Stomach (tissue), 9 donors: ENCODE results near the gene SORCS2. TPM values are rescaled to one million over a fixed set of nuclear protein-coding genes. Genes with fewer than 3 reads are reported as not detected.

Experiments used
- DNase-seq, 2 donors: peaks; one replicate each; pipeline versions ENCODE4 v3.0.0 to v3.0.0-alpha.2; 2013 to 2019
- H3K27ac ChIP-seq, 5 donors: fragments of 200-600 bp in 4 of 5; sonication (generic) in 4 of 5; one replicate each; pipeline ENCODE4 v1.5.1; 2013 to 2019; ENCODE audit warnings: mild to moderate bottlenecking in 1 of 5, moderate library complexity in 1 of 5
- H3K27me3 ChIP-seq, 3 donors: fragments of 200-600 bp; sonication (generic); one replicate each; pipeline ENCODE4 v1.5.1; 2017 to 2019; ENCODE audit warnings: mixed run types in 1 of 3
- H3K36me3 ChIP-seq, 4 donors: fragments of 200-600 bp; sonication (generic); 1 replicate in 3 of 4; 2 replicates in 1 of 4; pipeline ENCODE4 v1.5.1; 2016 to 2019
- H3K4me1 ChIP-seq, 4 donors: fragments of 200-600 bp; sonication (generic); one replicate each; pipeline ENCODE4 v1.5.1; 2016 to 2019
- H3K4me3 ChIP-seq, 4 donors: fragments of 200-600 bp; sonication (generic) in 3 of 4; one replicate each; pipeline ENCODE4 v1.5.1; 2016 to 2019; ENCODE audit warnings: mild to moderate bottlenecking in 1 of 4
- H3K9me3 ChIP-seq, 4 donors: fragments of 200-600 bp; sonication (generic); one replicate each; pipeline ENCODE4 v1.5.1; 2016 to 2019
- CTCF ChIP-seq, 7 experiments: fragments of 450-650 bp in 4 of 7; fragments of 200-600 bp in 3 of 7; sonication (generic) in 3 of 7; IDR thresholded peaks; one replicate each; pipeline ENCODE4 v1.5.1; 2016 to 2019; ENCODE audit warnings: antibody characterized with exemption in 7 of 7, control low read depth in 2 of 7, mild to moderate bottlenecking in 1 of 7
- EP300 ChIP-seq: sonication (generic); formaldehyde crosslinking; IDR thresholded peaks from one replicate; pipeline ENCODE4 v1.6.1; 2017; ENCODE audit warnings: antibody characterized with exemption
- POLR2A ChIP-seq, 4 donors: fragments of 450-650 bp; IDR thresholded peaks; one replicate each; pipeline ENCODE4 v1.6.1; 2016; ENCODE audit warnings: antibody characterized with exemption in 4 of 4, control low read depth in 2 of 4, mild to moderate bottlenecking in 1 of 4, moderate library complexity in 1 of 4
- POLR2AphosphoS5 ChIP-seq, 3 donors: sonication (generic); formaldehyde crosslinking; IDR thresholded peaks; one replicate each; pipeline ENCODE4 v1.6.1; 2016; ENCODE audit warnings: antibody characterized with exemption in 3 of 3
- WGBS, 5 donors: extraction: QIAGEN DNeasy Blood & Tissue Kit in 3 of 5; methylation state at CpG; one replicate each; pipeline versions ENCODE4 v1.1.5 to v1.1.7; 2013 to 2018; 5-methylcytosine and 5-hydroxymethylcytosine counted together
- intact Hi-C: fragments of 100-400 bp; cut with DNase I; formaldehyde crosslinking; loops from one replicate; pipeline ENCODE4 v1.15.1; 2023; ENCODE audit warnings: low total_unique reads
- polyA plus RNA-seq, 3 donors: library from polyadenylated mRNA; stranded (reverse); fragments of 200-250 nt; gene quantifications; one replicate each; pipeline ENCODE4 v1.2.3, GENCODE V29; 2013
- total RNA-seq, 5 donors: library from RNA; depleted of rRNA; stranded (reverse); fragments of >200 nt; gene quantifications; one replicate each; pipeline versions ENCODE4 v1.1.0 to v1.2.3, GENCODE V29; 2014 to 2016
- donor health status: healthy with polysubstance abuse.
- donor health status: Bipolar disorder and iron deficiency.
- donor health status: healthy.

The SORCS2 gene
- total and polyA plus RNA-seq, 8 donors, result under 0.01 to 13.0 (median 0.50) TPM; not detected in 1

- peaks cover 6 to 13% (median 10%) of the 10 kb centered on the region in 4 donors for H3K9me3 ChIP-seq
- TF ChIP-seq CTCF (IDR thresholded peaks at IDR 0.05) (no peak), POLR2AphosphoS5 (IDR thresholded peaks at IDR 0.05) (no peak)
- DNase-seq, result no peak
- H3K27ac ChIP-seq, result no peak overlapping the region
- H3K27me3 ChIP-seq, result no peaks in the 10 kb centered on the region
- H3K36me3 ChIP-seq, result no peaks in the 10 kb centered on the region
- 57 to 66% (median 62%) methylated on average over 9 of the region's 9 CpGs for WGBS, 5 donors
- intact Hi-C loops, result no loop called here
- peaks cover 0 to 7% (median 0%) of the 10 kb centered on the region in 4 donors for H3K4me1 ChIP-seq
- no peak overlapping the region for H3K4me3 ChIP-seq
Observed at GRCh38 chr4:7642741-7643458, 450.6 kb downstream of the SORCS2 start.

- no peak for DNase-seq
- WGBS, 5 donors, result 88 to 100% (median 93%) methylated on average over 1 of the region's 1 CpG
- Histone ChIP-seq H3K9me3 (peaks cover 6 to 13% (median 10%) of the 10 kb centered on the region in 4 donors), H3K27me3 (no peaks in the 10 kb centered on the region), H3K4me3 (no peak overlapping the region), H3K36me3 (no peaks in the 10 kb centered on the region), H3K4me1 (peaks cover 0 to 28% (median 0%) of the 10 kb centered on the region in 4 donors), H3K27ac (no peak overlapping the region)
- intact Hi-C loops, result no loop called here
- no peak for TF ChIP-seq CTCF (IDR thresholded peaks at IDR 0.05)
- TF ChIP-seq EP300, result no peak
- no peak for TF ChIP-seq POLR2AphosphoS5 (IDR thresholded peaks at IDR 0.05)
- no peak for TF ChIP-seq POLR2A (IDR thresholded peaks at IDR 0.05)
Observed at GRCh38 chr4:7645158-7645557, 452.8 kb downstream of the SORCS2 start.

- TF ChIP-seq EP300 (no peak), POLR2A (IDR thresholded peaks at IDR 0.05) (no peak), CTCF (IDR thresholded peaks at IDR 0.05) (no peak), POLR2AphosphoS5 (IDR thresholded peaks at IDR 0.05) (no peak)
- 72 to 87% (median 84%) methylated on average over 1 to 23 of the region's 23 CpGs for WGBS, 5 donors
- no peaks in the 10 kb centered on the region for H3K36me3 ChIP-seq
- H3K4me1 ChIP-seq, result peaks cover 0 to 36% (median 2%) of the 10 kb centered on the region in 4 donors
- peaks cover 6 to 13% (median 10%) of the 10 kb centered on the region in 4 donors for H3K9me3 ChIP-seq
- DNase-seq, result no peak
- no peaks in the 10 kb centered on the region for H3K27me3 ChIP-seq
- H3K4me3 ChIP-seq, result no peak overlapping the region
- no peak overlapping the region for H3K27ac ChIP-seq
- intact Hi-C loops, result no loop called here
Observed at GRCh38 chr4:7645956-7646355, 453.6 kb downstream of the SORCS2 start.

- Histone ChIP-seq H3K4me3 (no peak overlapping the region), H3K36me3 (no peaks in the 10 kb centered on the region), H3K27ac (no peak overlapping the region), H3K27me3 (no peaks in the 10 kb centered on the region), H3K9me3 (peaks cover 6 to 13% (median 10%) of the 10 kb centered on the region in 4 donors), H3K4me1 (peaks cover 0 to 41% (median 4%) of the 10 kb centered on the region in 4 donors)
- WGBS, 5 donors, result 74 to 85% (median 81%) methylated on average over 18 of the region's 18 CpGs
- DNase-seq, result no peak
- intact Hi-C loops, result no loop called here
- TF ChIP-seq POLR2AphosphoS5 (IDR thresholded peaks at IDR 0.05), result no peak
- TF ChIP-seq CTCF (IDR thresholded peaks at IDR 0.05), result no peak
- TF ChIP-seq POLR2A (IDR thresholded peaks at IDR 0.05), result no peak
- peak; percentile 29 for TF ChIP-seq EP300
Observed at GRCh38 chr4:7646384-7647061, 454.2 kb downstream of the SORCS2 start.
